HepG2 (cell line): ENCODE results near the gene SETD1B. TPM values are rescaled to one million over a fixed set of nuclear protein-coding genes. Genes with fewer than 3 reads are reported as not detected.

Experiments used
- GMEB1 ChIP-seq: sonication (generic); formaldehyde crosslinking; IDR thresholded peaks from 2 replicates; pipeline ENCODE4 v1.5.1; 2020; ENCODE audit warnings: missing genetic modification reagents, mild to moderate bottlenecking, borderline replicate concordance
- IRF9 ChIP-seq: sonication (generic); formaldehyde crosslinking; IDR thresholded peaks from 2 replicates; pipeline ENCODE4 v1.8.0; 2022; ENCODE audit warnings: missing genetic modification reagents, mild to moderate bottlenecking, borderline replicate concordance
- MEF2D ChIP-seq: sonication (generic); formaldehyde crosslinking; IDR thresholded peaks from 2 replicates; pipeline ENCODE4 v1.5.1; 2020; ENCODE audit warnings: mild to moderate bottlenecking, missing genetic modification reagents
- NR2C2 ChIP-seq: sonication (generic); formaldehyde crosslinking; IDR thresholded peaks from 2 replicates; pipeline ENCODE4 v1.4.0; 2020; ENCODE audit warnings: missing genetic modification reagents, mild to moderate bottlenecking, moderate library complexity, borderline replicate concordance
- POLR2A ChIP-seq, 2 experiments: IDR thresholded peaks; 2 replicates each; pipeline ENCODE4 v1.6.1; 2011; ENCODE audit warnings: low read depth in 2 of 2, low read length in 2 of 2, mild to moderate bottlenecking in 1 of 2, moderate library complexity in 1 of 2; ENCODE audit not compliant: insufficient read depth in 1 of 2
- POLR2G ChIP-seq: fragments of 200-400 bp; formaldehyde crosslinking; IDR thresholded peaks from 2 replicates; pipeline ENCODE4 v1.6.1; 2018; ENCODE audit warnings: mild to moderate bottlenecking, low read depth, low read length, moderate library complexity
- RBM22 ChIP-seq: fragments of 200-400 bp; formaldehyde crosslinking; optimal IDR thresholded peaks from 2 replicates; pipeline ENCODE3; 2017; ENCODE audit warnings: mild to moderate bottlenecking, low read length, moderate library complexity
- RFXANK ChIP-seq: IDR thresholded peaks from 2 replicates; pipeline ENCODE4 v1.6.1; 2016
- TSC22D2 ChIP-seq: sonication (generic); formaldehyde crosslinking; IDR thresholded peaks from 2 replicates; pipeline ENCODE4 v1.5.1; 2020; ENCODE audit warnings: missing genetic modification reagents, mild to moderate bottlenecking, borderline replicate concordance
- ZNF124 ChIP-seq: sonication (generic); formaldehyde crosslinking; IDR thresholded peaks from 2 replicates; pipeline ENCODE4 v1.4.0; 2020; ENCODE audit warnings: missing genetic modification reagents
- ZNF230 ChIP-seq: sonication (generic); formaldehyde crosslinking; IDR thresholded peaks from 2 replicates; pipeline ENCODE4 v1.4.0; 2020; ENCODE audit warnings: mild to moderate bottlenecking, missing genetic modification reagents
- ZNF251 ChIP-seq: sonication (generic); formaldehyde crosslinking; IDR thresholded peaks from 2 replicates; pipeline ENCODE4 v1.9.0; 2021; ENCODE audit warnings: mild to moderate bottlenecking, missing genetic modification reagents
- ZNF260 ChIP-seq: sonication (generic); formaldehyde crosslinking; IDR thresholded peaks from 2 replicates; pipeline ENCODE4 v1.4.0; 2020; ENCODE audit warnings: missing genetic modification reagents, low read depth, mild to moderate bottlenecking, borderline replicate concordance
- ZNF263 ChIP-seq: sonication (generic); formaldehyde crosslinking; IDR thresholded peaks from 2 replicates; pipeline ENCODE4 v1.4.0; 2020; ENCODE audit warnings: missing genetic modification reagents
- ZNF878 ChIP-seq: sonication (generic); formaldehyde crosslinking; IDR thresholded peaks from 2 replicates; pipeline ENCODE4 v1.8.1; 2023; ENCODE audit warnings: mild to moderate bottlenecking, missing genetic modification reagents, moderate library complexity
- polyA plus RNA-seq, 8 experiments: library from polyadenylated mRNA; depleted of rRNA in 3 of 8; stranded (reverse) in 7 of 8; unstranded in 1 of 8; fragments of >200 nt; fragmentation: Illumina TruSeq in 4 of 8; extraction: Trizol in 4 of 8; gene quantifications; 2 replicates each; pipeline versions ENCODE4 v1.2.1 to v1.2.3, GENCODE V29; 2011 to 2016; ENCODE audit warnings: low read depth in 4 of 8, missing spikeins in 1 of 8, mixed read lengths in 1 of 8; ENCODE audit not compliant: insufficient read depth in 1 of 8
- total RNA-seq, 5 experiments: library from RNA; depleted of rRNA; stranded (reverse); fragments of >200 nt; fragmentation: Illumina TruSeq; extraction: Trizol; gene quantifications; 2 replicates each; pipeline ENCODE4 v1.2.3, GENCODE V29; 2016; ENCODE audit warnings: low read depth in 1 of 5
- TF ChIP-seq, protein P1 (sequence below): sonication (generic); formaldehyde crosslinking; IDR thresholded peaks from 2 replicates; pipeline ENCODE4; 2020; ENCODE audit warnings: missing genetic modification reagents, mild to moderate bottlenecking, borderline replicate concordance
- TF ChIP-seq, protein P2 (sequence below): sonication (generic); formaldehyde crosslinking; IDR thresholded peaks from 2 replicates; pipeline ENCODE4 v1.5.1; 2020; ENCODE audit warnings: mild to moderate bottlenecking, missing genetic modification reagents
- TF ChIP-seq, protein P3 (sequence below): sonication (generic); formaldehyde crosslinking; IDR thresholded peaks from 2 replicates; pipeline ENCODE4 v1.4.0; 2020; ENCODE audit warnings: missing genetic modification reagents, borderline replicate concordance

The SETD1B gene
- total and polyA plus RNA-seq, 2 of the 13 experiments (the other 11 are each of a cell fraction or from before 2014, with no cell fraction given) = 1.1 to 1.4 TPM

GRCh38 chr12:121794534-121795033 is 9.2 kb upstream of the SETD1B start (continued):
- TF ChIP-seq, protein P1, sequence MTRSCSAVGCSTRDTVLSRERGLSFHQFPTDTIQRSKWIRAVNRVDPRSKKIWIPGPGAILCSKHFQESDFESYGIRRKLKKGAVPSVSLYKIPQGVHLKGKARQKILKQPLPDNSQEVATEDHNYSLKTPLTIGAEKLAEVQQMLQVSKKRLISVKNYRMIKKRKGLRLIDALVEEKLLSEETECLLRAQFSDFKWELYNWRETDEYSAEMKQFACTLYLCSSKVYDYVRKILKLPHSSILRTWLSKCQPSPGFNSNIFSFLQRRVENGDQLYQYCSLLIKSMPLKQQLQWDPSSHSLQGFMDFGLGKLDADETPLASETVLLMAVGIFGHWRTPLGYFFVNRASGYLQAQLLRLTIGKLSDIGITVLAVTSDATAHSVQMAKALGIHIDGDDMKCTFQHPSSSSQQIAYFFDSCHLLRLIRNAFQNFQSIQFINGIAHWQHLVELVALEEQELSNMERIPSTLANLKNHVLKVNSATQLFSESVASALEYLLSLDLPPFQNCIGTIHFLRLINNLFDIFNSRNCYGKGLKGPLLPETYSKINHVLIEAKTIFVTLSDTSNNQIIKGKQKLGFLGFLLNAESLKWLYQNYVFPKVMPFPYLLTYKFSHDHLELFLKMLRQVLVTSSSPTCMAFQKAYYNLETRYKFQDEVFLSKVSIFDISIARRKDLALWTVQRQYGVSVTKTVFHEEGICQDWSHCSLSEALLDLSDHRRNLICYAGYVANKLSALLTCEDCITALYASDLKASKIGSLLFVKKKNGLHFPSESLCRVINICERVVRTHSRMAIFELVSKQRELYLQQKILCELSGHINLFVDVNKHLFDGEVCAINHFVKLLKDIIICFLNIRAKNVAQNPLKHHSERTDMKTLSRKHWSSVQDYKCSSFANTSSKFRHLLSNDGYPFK (CRISPR knock-in tag) = 0 out of 2 replicates have a peak, but pooled peaks have one; percentile 10
- TF ChIP-seq ZNF260 (CRISPR knock-in tag) (no peak), ZNF124 (CRISPR knock-in tag) (0 out of 2 replicates have a peak, but pooled peaks have one; percentile 1), GMEB1 (CRISPR knock-in tag) (0 out of 2 replicates have a peak, but pooled peaks have one; percentile 16), ZNF878 (CRISPR knock-in tag) (peak; percentile 83; the same call in 1 of the 2 replicates), POLR2G (peak; percentile 30; the same call in 1 of the 2 replicates), MEF2D (CRISPR knock-in tag) (0 out of 2 replicates have a peak, but pooled peaks have one; percentile 1), ZNF251 (CRISPR knock-in tag) (peak; percentile 26; the same call in 1 of the 2 replicates), ZNF230 (CRISPR knock-in tag) (peak; percentile 54; the same call in 1 of the 2 replicates), IRF9 (CRISPR knock-in tag) (0 out of 2 replicates have a peak, but pooled peaks have one; percentile 30), RBM22 (peak; percentile 52), RFXANK (CRISPR knock-in tag) (no peak), TSC22D2 (no peak), ZNF263 (CRISPR knock-in tag) (peak; percentile 1; the same call in 1 of the 2 replicates), NR2C2 (peak; percentile 49; the same call in 1 of the 2 replicates), POLR2A (IDR thresholded peaks at IDR 0.05; ENCODE audit: insufficient read depth in 1 of 2, low read depth in 2 of 2, low read length in 2 of 2) (peak in 1 of 2 experiments; percentile 41; a peak in 1 of 4 replicates)
- TF ChIP-seq, protein P2, sequence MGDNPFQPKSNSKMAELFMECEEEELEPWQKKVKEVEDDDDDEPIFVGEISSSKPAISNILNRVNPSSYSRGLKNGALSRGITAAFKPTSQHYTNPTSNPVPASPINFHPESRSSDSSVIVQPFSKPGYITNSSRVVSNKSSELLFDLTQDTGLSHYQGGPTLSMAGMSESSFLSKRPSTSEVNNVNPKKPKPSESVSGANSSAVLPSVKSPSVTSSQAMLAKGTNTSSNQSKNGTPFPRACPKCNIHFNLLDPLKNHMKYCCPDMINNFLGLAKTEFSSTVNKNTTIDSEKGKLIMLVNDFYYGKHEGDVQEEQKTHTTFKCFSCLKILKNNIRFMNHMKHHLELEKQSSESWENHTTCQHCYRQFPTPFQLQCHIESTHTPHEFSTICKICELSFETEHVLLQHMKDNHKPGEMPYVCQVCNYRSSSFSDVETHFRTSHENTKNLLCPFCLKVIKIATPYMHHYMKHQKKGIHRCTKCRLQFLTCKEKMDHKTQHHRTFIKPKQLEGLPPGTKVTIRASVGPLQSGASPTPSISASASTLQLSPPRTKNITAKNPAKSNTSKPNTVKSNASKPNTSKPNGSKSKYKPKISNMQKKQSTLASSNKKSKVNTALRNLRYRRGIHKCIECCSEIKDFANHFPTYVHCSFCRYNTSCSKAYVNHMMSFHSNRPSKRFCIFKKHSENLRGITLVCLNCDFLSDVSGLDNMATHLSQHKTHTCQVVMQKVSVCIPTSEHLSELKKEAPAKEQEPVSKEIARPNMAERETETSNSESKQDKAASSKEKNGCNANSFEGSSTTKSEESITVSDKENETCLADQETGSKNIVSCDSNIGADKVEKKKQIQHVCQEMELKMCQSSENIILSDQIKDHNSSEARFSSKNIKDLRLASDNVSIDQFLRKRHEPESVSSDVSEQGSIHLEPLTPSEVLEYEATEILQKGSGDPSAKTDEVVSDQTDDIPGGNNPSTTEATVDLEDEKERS (CRISPR knock-in tag) = no peak
- TF ChIP-seq, protein P3, sequence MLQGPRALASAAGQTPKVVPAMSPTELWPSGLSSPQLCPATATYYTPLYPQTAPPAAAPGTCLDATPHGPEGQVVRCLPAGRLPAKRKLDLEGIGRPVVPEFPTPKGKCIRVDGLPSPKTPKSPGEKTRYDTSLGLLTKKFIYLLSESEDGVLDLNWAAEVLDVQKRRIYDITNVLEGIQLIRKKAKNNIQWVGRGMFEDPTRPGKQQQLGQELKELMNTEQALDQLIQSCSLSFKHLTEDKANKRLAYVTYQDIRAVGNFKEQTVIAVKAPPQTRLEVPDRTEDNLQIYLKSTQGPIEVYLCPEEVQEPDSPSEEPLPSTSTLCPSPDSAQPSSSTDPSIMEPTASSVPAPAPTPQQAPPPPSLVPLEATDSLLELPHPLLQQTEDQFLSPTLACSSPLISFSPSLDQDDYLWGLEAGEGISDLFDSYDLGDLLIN (CRISPR knock-in tag) = no peak
